PC-9 (cell line): ENCODE data around the gene ENG.

Source experiments
- CTCF ChIP-seq: fragments of 200-600 bp; sonication (generic); conservative IDR thresholded peaks from 2 replicates; pipeline ENCODE4 v1.6.1; 2017; ENCODE audit warnings: mixed run types, antibody characterized with exemption, mild to moderate bottlenecking, moderate library complexity
- EZH2 ChIP-seq: fragments of 200-600 bp; sonication (generic); IDR thresholded peaks from 2 replicates; pipeline ENCODE4 v1.8.0; 2017; ENCODE audit warnings: antibody characterized with exemption, low read depth

GRCh38 chr9:127786773-127787104 lies 67.7 kb downstream of the ENG start:
- TF ChIP-seq CTCF: peak; percentile 65
- no peak for TF ChIP-seq EZH2
